ENCODE measurements around the gene CD33.

The CD33 gene

GRCh38 chr19:51263808-51264207 is 38.9 kb downstream of the CD33 start:
- peaks cover 41% of the 10 kb centered on the region for H3K27me3 ChIP-seq (ENCODE audit: insufficient read depth, poor library complexity, severe bottlenecking)

GRCh38 chr19:51271067-51271466 is 46.2 kb downstream of the CD33 start:
- Histone ChIP-seq H3K27me3 (ENCODE audit: insufficient read depth, poor library complexity, severe bottlenecking) (no peaks in the 10 kb centered on the region), H3K27ac (ENCODE audit: poor library complexity, severe bottlenecking) (no peak overlapping the region), H3K4me3 (ENCODE audit: severe bottlenecking) (no peak overlapping the region), H3K36me3 (ENCODE audit: low read depth) (no peaks in the 10 kb centered on the region), H3K4me1 (ENCODE audit: insufficient read depth, poor library complexity, severe bottlenecking) (no peaks in the 10 kb centered on the region), H3K9me3 (ENCODE audit: severe bottlenecking) (no peaks in the 10 kb centered on the region)
- no peak for TF ChIP-seq CTCF (IDR thresholded peaks at IDR 0.05; ENCODE audit: poor library complexity, severe bottlenecking)
- DNase-seq (ENCODE audit: low spot score) (no peak), ATAC-seq (ENCODE audit: low read depth) (no peak)

More at GRCh38 chr19:51263808-51264207, 38.9 kb downstream of the CD33 start:
- H3K4me1 ChIP-seq (ENCODE audit: insufficient read depth, poor library complexity, severe bottlenecking), result no peaks in the 10 kb centered on the region
- no peak overlapping the region for H3K4me3 ChIP-seq (ENCODE audit: severe bottlenecking)
- no peaks in the 10 kb centered on the region for H3K36me3 ChIP-seq (ENCODE audit: low read depth)
- H3K27ac ChIP-seq (ENCODE audit: poor library complexity, severe bottlenecking), result no peak overlapping the region
- no peak for DNase-seq (ENCODE audit: low spot score)
- TF ChIP-seq CTCF (IDR thresholded peaks at IDR 0.05; ENCODE audit: poor library complexity, severe bottlenecking), result no peak
- H3K9me3 ChIP-seq (ENCODE audit: severe bottlenecking), result no peaks in the 10 kb centered on the region
- no peak for ATAC-seq (ENCODE audit: low read depth)

GRCh38 chr19:51272183-51272810 is 47.4 kb downstream of the CD33 start:
- H3K27me3 ChIP-seq (ENCODE audit: insufficient read depth, poor library complexity, severe bottlenecking), result no peaks in the 10 kb centered on the region
- TF ChIP-seq CTCF (IDR thresholded peaks at IDR 0.05; ENCODE audit: poor library complexity, severe bottlenecking), result no peak
- H3K4me3 ChIP-seq (ENCODE audit: severe bottlenecking), result no peak overlapping the region
- no peak for DNase-seq (ENCODE audit: low spot score)
- no peak for ATAC-seq (ENCODE audit: low read depth)
- no peaks in the 10 kb centered on the region for H3K4me1 ChIP-seq (ENCODE audit: insufficient read depth, poor library complexity, severe bottlenecking)
- no peak overlapping the region for H3K27ac ChIP-seq (ENCODE audit: poor library complexity, severe bottlenecking)
- no peaks in the 10 kb centered on the region for H3K36me3 ChIP-seq (ENCODE audit: low read depth)
- H3K9me3 ChIP-seq (ENCODE audit: severe bottlenecking), result no peaks in the 10 kb centered on the region

- Histone ChIP-seq H3K36me3 (ENCODE audit: low read depth) (no peaks in the 10 kb centered on the region), H3K9me3 (ENCODE audit: severe bottlenecking) (no peaks in the 10 kb centered on the region), H3K4me3 (ENCODE audit: severe bottlenecking) (no peak overlapping the region), H3K27me3 (ENCODE audit: insufficient read depth, poor library complexity, severe bottlenecking) (no peaks in the 10 kb centered on the region), H3K27ac (ENCODE audit: poor library complexity, severe bottlenecking) (no peak overlapping the region), H3K4me1 (ENCODE audit: insufficient read depth, poor library complexity, severe bottlenecking) (no peaks in the 10 kb centered on the region)
- ATAC-seq (ENCODE audit: low read depth) (no peak), DNase-seq (ENCODE audit: low spot score) (no peak)
- no peak for TF ChIP-seq CTCF (IDR thresholded peaks at IDR 0.05; ENCODE audit: poor library complexity, severe bottlenecking)
Observed at GRCh38 chr19:51274049-51274770, 49.3 kb downstream of the CD33 start.

GRCh38 chr19:51277112-51277511 is 52.2 kb downstream of the CD33 start:
- no peak for ATAC-seq (ENCODE audit: low read depth)
- no peak for TF ChIP-seq CTCF (IDR thresholded peaks at IDR 0.05; ENCODE audit: poor library complexity, severe bottlenecking)
- Histone ChIP-seq H3K4me3 (ENCODE audit: severe bottlenecking) (no peak overlapping the region), H3K4me1 (ENCODE audit: insufficient read depth, poor library complexity, severe bottlenecking) (no peaks in the 10 kb centered on the region), H3K36me3 (ENCODE audit: low read depth) (no peaks in the 10 kb centered on the region), H3K9me3 (ENCODE audit: severe bottlenecking) (no peaks in the 10 kb centered on the region), H3K27me3 (ENCODE audit: insufficient read depth, poor library complexity, severe bottlenecking) (no peaks in the 10 kb centered on the region), H3K27ac (ENCODE audit: poor library complexity, severe bottlenecking) (no peak overlapping the region)
- DNase-seq (ENCODE audit: low spot score), result no peak

Data from RWPE2 (cell line).